Placental epithelial cell (primary cell): ENCODE data around the gene GOLGA6A. TPM values are rescaled to one million over a fixed set of nuclear protein-coding genes. Genes with fewer than 3 reads are reported as not detected.

ENCODE experiments used
- small RNA-seq: library from RNA; depleted of rRNA; stranded (forward); fragments of <200 nt; gene quantifications from one replicate; pipeline ENCODE3, GENCODE V24; 2012
- total RNA-seq: library from RNA; depleted of rRNA; stranded (reverse); fragments of >200 nt; gene quantifications from 2 replicates; pipeline ENCODE4 v1.2.3, GENCODE V29; 2012

GOLGA6A gene, protein sequence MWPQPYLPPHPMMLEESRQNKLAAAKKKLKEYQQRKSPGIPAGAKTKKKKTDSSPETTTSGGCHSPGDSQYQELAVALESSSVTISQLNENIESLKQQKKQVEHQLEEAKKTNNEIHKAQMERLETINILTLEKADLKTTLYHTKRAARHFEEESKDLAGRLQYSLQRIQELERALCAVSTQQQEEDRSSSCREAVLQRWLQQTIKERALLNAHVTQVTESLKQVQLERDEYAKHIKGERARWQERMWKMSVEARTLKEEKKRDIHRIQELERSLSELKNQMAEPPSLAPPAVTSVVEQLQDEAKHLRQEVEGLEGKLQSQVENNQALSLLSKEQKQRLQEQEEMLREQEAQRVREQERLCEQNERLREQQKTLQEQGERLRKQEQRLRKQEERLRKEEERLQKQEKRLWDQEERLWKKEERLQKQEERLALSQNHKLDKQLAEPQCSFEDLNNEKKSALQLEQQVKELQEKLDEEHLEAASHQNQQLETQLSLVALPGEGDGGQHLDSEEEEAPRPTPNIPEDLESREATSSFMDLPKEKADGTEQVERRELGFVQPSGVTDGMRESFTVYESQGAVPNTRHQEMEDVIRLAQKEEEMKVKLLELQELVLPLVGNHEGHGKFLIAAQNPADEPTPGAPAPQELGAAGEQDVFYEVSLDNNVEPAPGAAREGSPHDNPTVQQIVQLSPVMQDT
- 0.39 and 0.54 TPM in 2 replicates for total RNA-seq

DNA sequence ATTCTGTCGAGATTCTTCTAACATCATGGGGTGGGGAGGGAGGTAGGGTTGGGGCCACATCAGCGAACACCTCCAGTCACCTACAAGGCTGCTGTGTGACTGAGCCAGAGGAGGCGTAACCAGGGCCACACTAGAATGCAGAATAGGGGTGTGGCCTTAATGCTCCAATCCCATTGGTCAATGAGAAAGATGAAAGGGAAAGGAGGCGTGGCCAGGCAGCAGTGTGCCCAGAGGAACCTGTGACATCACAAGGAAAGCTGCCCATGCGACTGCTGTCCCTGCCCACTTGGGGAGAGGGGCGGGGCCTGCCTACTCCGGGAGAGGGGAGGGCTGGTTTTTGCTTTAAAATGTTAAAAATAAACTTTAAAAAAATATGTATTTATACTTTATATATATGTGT is at the start of gene GOLGA6A:
GOLGA6A (minus strand) TSS at position 101 of the 400 bp plus-strand sequence; CDS start at position 60, 41 bp downstream.

DNA sequence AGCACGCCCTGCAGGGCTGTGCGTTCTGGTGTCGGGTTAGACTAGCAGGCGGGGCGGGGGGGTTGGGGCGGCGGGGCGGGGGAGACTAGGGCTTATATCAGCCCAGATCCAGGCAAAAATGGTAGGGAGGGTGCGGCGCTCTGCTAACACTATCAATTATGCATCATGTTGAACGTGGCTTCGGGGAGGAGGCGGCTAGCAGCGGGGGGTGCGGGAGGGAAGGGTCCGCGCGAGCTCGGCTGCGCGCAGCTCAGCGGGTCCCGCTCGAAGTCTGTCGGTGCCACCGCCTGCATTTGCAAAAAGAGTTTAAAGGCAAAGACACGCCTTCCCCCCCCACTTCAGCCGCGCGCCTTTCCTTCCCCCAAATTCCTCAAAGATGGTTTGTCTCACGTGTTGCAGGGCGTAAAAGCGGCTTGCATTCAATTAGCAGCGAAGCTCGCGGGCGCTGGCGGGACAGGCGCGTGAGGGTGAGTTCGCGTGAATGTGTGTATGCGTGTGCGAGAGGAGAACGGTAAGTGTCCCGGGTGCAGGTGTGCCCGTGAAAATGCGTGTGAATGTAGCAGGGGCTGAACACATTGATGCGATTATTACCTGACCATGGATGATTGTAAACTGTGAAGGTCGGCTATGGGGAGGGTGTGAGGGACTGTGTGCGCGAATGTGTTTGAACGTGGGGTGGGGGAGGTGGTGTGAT is 48.0 kb upstream of the GOLGA6A start, which contains the start of gene ISLR2:
ISLR2 (plus strand) TSS at position 432 of the 694 bp plus-strand sequence. CDS start 2,169 bp downstream, outside the sequence.

Small RNAs within 50 kb of the gene (small RNA-seq; reads per million reads assigned to genes)
- not detected for gene RN7SL429P

Other genes starting within 250 kb of the GOLGA6A start
- gene TBC1D21, start 209.0 kb downstream of the GOLGA6A start, total RNA-seq, result not detected in 2 replicates
- 11.4 and 68.8 TPM in 2 replicates for gene LOXL1, start 156.1 kb downstream of the GOLGA6A start, total RNA-seq
- 8.6 and 12.0 TPM in 2 replicates for gene STOML1, start 90.3 kb downstream of the GOLGA6A start, total RNA-seq
- 17.7 and 23.9 TPM in 2 replicates for gene PML, start 87.8 kb downstream of the GOLGA6A start, total RNA-seq
- gene ISLR2, start 48.0 kb upstream of the GOLGA6A start, total RNA-seq, result not detected in 2 replicates
- 0.39 TPM in 1 of 2 replicates, not detected in the other for gene ISLR, start 91.2 kb upstream of the GOLGA6A start, total RNA-seq
- gene STRA6, start 120.2 kb upstream of the GOLGA6A start, total RNA-seq, result 15.7 and 85.2 TPM in 2 replicates
- 0.54 and 1.6 TPM in 2 replicates for gene CCDC33, start 153.8 kb upstream of the GOLGA6A start, total RNA-seq